ENCODE measurements around the gene SERPINB7. TPM values are rescaled to one million over a fixed set of nuclear protein-coding genes. Genes with fewer than 3 reads are reported as not detected.

Gene SERPINB7
- total and polyA plus RNA-seq, 2 of the 4 experiments (the other 2 are of a cell fraction): 79.9 to 100 TPM

DNA sequence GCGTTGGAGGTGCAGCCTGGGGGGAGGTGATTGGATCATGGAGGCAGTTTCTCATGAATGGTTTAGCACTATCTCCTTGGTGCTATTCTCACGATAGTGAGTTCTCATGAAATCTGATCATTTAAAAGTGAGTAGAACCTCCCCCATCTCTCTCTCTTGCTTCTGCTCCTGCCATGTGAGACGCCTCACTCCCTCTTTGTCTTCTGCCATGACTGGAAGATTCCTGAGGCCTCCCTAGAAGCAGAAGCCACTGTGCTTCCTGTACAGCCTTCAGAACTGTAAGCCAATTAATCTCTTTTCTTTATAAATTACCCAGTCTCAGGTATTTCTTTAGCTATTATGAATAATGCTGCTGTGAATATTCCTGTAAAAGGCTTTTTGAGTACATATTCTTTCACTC lies 52.9 kb downstream of the SERPINB7 start:
- no TSS peak for BruUV-seq (replicated peaks)

More for the DNA sequence above, 52.9 kb downstream of the SERPINB7 start:
- intact Hi-C loops (cut with micrococcal nuclease): no loop called here
- no peaks in the 10 kb centered on the region for H3K9me3 ChIP-seq (ENCODE audit: control insufficient read depth, insufficient read depth, low read length)
- ChIA-PET POLR2A (ENCODE audit: unreplicated experiment) (no interaction called here), CTCF (interaction anchor here (1.0 kb wide), 1 partner anchor 9 kb away, joined by 3 read pairs; no protein-coding TSS in a partner anchor)
- no peaks in the 10 kb centered on the region for H3K27me3 ChIP-seq (ENCODE audit: control insufficient read depth, insufficient read depth, low read length)
- H4K91ac ChIP-seq (ENCODE audit: insufficient read depth, low read depth, low read length): no peak overlapping the region
- no peaks in the 10 kb centered on the region for H4K20me1 ChIP-seq (ENCODE audit: insufficient read depth, low read length)
- no peak overlapping the region; the same call in 1 of the 2 replicates for H4K5ac ChIP-seq (ENCODE audit: low read depth, low read length)
- peaks cover 9% of the 10 kb centered on the region for H3K9me1 ChIP-seq (ENCODE audit: insufficient read depth, low read length)
- H3K56ac ChIP-seq (ENCODE audit: extremely low read depth, insufficient read depth, low read length): no peak overlapping the region
- in situ Hi-C loops (cut with MboI; ENCODE audit: low sequenced_read_pairs): no loop called here
- H3K23ac ChIP-seq (ENCODE audit: low read depth, low read length): no peak overlapping the region
- H3K4me1 ChIP-seq (ENCODE audit: control insufficient read depth, insufficient read depth, low read length): peaks cover 15% of the 10 kb centered on the region
- no peak overlapping the region for H2BK15ac ChIP-seq (ENCODE audit: low read depth, low read length)
- no peak for TF ChIP-seq MAZ (IDR thresholded peaks at IDR 0.05; ENCODE audit: borderline replicate concordance, low read depth, low read length)
- no peak overlapping the region for H3K9ac ChIP-seq (ENCODE audit: low read depth, low read length)
- H2AK9ac ChIP-seq (replicated peaks; ENCODE audit: low read depth, low read length, poor library complexity): no peak overlapping the region
- ATAC-seq (ENCODE audit: low read depth) (no peak), DNase-seq (no peak)
- H3K79me1 ChIP-seq (ENCODE audit: low read depth in 1 of 2, low read length in 2 of 2): no peaks in the 10 kb centered on the region
- peak overlapping the region; percentile 75 for H2AFZ ChIP-seq (replicated peaks; ENCODE audit: low read length, poor library complexity)
- H3K4me2 ChIP-seq (ENCODE audit: low read depth, low read length): peak overlapping the region; percentile 28; the same call in 1 of the 2 replicates
- peak overlapping the region; percentile 72; the same call in 1 of the 2 replicates for H3K4ac ChIP-seq (ENCODE audit: low read depth, low read length)
- WGBS, 2 experiments (ENCODE audit: extremely low coverage in 2 of 2, insufficient read length in 1 of 2): no CpG with 5 or more reads among the region's 3 CpGs
- no peak overlapping the region for H3K4me3 ChIP-seq (ENCODE audit: insufficient read depth, low read depth, low read length)
- H2BK20ac ChIP-seq (ENCODE audit: low read depth, low read length): peak overlapping the region; percentile 33
- H3K27ac ChIP-seq (ENCODE audit: insufficient read depth, low read length): no peak overlapping the region
- H3K18ac ChIP-seq (ENCODE audit: low read depth, low read length): peak overlapping the region; percentile 61; the same call in 1 of the 2 replicates
- H3K14ac ChIP-seq (replicated peaks; ENCODE audit: low read depth, low read length): peak overlapping the region; percentile 87
- no peak overlapping the region for H2BK5ac ChIP-seq (ENCODE audit: low read depth, low read length, poor library complexity, severe bottlenecking)
- H3K36me3 ChIP-seq (ENCODE audit: control insufficient read depth, insufficient read depth, low read length): no peaks in the 10 kb centered on the region
- dilution Hi-C loops (cut with HindIII; ENCODE audit: low sequenced_read_pairs, unreplicated experiment): no loop called here
- peak overlapping the region; percentile 90; the same call in 1 of the 2 replicates for H2BK120ac ChIP-seq (ENCODE audit: low read depth, low read length)
- H2AK5ac ChIP-seq (ENCODE audit: low read depth, low read length): no peak overlapping the region
- H4K8ac ChIP-seq (ENCODE audit: low read depth in 2 of 2, low read length in 2 of 2): peak overlapping the region in 1 of 2 experiments; percentile 53; a peak in 2 of 4 replicates
